ENCODE measurements around the gene MRPL53.

Gene MRPL53

GRCh38 chr2:74436848-74437695 lies 35.4 kb downstream of the MRPL53 start:
- H3K27ac ChIP-seq (ENCODE audit: low read depth, low read length) = no peak overlapping the region
- peaks cover 18% of the 10 kb centered on the region for H3K4me1 ChIP-seq (ENCODE audit: control insufficient read depth, insufficient read depth, low read length)
- H3K36me3 ChIP-seq (ENCODE audit: control insufficient read depth, insufficient read depth, low read length) = peaks cover 4% of the 10 kb centered on the region
- no peak overlapping the region for H3K4me3 ChIP-seq (ENCODE audit: low read length)
- H3K9ac ChIP-seq (ENCODE audit: low read length) = no peak overlapping the region
- no peaks in the 10 kb centered on the region for H3K27me3 ChIP-seq (ENCODE audit: control insufficient read depth, insufficient read depth, low read length)

DNA sequence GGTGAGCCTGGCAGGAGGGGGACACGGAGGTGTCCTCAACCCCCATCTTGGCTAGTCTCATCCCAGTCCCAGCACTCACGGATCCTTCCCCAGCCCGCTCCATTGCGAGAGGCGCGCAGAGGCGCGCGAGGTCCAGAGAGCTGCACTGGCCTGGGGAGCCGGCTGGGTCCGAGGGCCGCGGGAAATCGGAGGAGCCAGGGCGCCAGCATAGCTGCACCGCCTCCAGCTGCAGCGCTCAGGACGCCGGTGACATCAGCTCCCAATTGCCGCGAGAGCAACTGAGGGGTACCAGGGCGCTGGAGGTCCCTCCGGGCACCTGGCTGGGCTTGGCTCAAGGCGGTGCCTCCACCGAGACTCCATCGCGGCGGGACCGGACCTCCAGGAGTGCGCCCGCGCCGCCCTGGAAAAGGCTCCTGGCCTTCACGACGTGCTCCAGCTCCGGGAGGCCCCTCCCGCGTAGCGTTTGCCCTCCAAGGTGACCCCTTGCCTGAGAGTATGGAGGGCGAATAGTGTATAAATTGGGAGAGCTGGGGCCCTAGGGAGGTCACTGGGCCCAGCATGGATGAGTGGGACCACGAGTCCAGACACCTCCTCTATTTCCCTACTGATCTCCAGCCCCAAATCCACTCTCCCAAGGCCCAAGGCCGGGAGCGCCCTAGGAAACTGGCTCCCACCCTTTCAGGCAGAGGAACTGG lies 36.2 kb downstream of the MRPL53 start:
- Histone ChIP-seq H3K27ac (ENCODE audit: low read depth, low read length) (no peak overlapping the region), H3K36me3 (ENCODE audit: control insufficient read depth, insufficient read depth, low read length) (peaks cover 6% of the 10 kb centered on the region), H3K4me1 (ENCODE audit: control insufficient read depth, insufficient read depth, low read length) (peaks cover 16% of the 10 kb centered on the region), H3K4me3 (ENCODE audit: low read length) (no peak overlapping the region), H3K27me3 (ENCODE audit: control insufficient read depth, insufficient read depth, low read length) (no peaks in the 10 kb centered on the region), H3K9ac (ENCODE audit: low read length) (no peak overlapping the region)

GRCh38 chr2:74430502-74430901 lies 42.0 kb downstream of the MRPL53 start:
- Histone ChIP-seq H3K4me3 (ENCODE audit: low read length) (no peak overlapping the region), H3K27me3 (ENCODE audit: control insufficient read depth, insufficient read depth, low read length) (no peaks in the 10 kb centered on the region), H3K4me1 (ENCODE audit: control insufficient read depth, insufficient read depth, low read length) (no peaks in the 10 kb centered on the region), H3K36me3 (ENCODE audit: control insufficient read depth, insufficient read depth, low read length) (peaks cover 21% of the 10 kb centered on the region), H3K27ac (ENCODE audit: low read depth, low read length) (no peak overlapping the region), H3K9ac (ENCODE audit: low read length) (no peak overlapping the region)

- Histone ChIP-seq H3K27ac (ENCODE audit: low read depth, low read length) (no peak overlapping the region), H3K27me3 (ENCODE audit: control insufficient read depth, insufficient read depth, low read length) (no peaks in the 10 kb centered on the region), H3K4me1 (ENCODE audit: control insufficient read depth, insufficient read depth, low read length) (no peaks in the 10 kb centered on the region), H3K36me3 (ENCODE audit: control insufficient read depth, insufficient read depth, low read length) (peaks cover 21% of the 10 kb centered on the region), H3K9ac (ENCODE audit: low read length) (no peak overlapping the region), H3K4me3 (ENCODE audit: low read length) (no peak overlapping the region)
Measured at GRCh38 chr2:74429487-74430451, 42.7 kb downstream of the MRPL53 start.

DNA sequence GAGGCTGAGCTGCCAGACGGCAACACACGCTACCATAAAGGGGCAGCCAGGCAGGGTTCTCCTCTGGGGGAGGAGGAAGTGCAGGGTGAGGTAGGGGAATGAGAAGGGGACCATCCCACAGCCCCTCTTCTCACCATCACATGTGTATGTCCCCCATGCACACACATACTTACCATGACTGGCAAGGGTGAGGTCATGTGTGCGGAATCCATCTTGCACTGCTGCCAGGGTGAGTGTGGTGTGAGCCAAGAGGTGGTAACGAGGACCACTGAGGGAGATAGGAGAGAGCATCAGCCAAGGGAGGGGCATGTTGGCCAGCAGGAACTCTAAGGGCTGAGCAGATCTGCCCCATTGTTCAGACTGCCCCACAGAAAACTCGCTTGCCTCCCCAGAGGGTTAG lies 43.8 kb downstream of the MRPL53 start:
- Histone ChIP-seq H3K27ac (ENCODE audit: low read depth, low read length) (no peak overlapping the region), H3K36me3 (ENCODE audit: control insufficient read depth, insufficient read depth, low read length) (peaks cover 21% of the 10 kb centered on the region), H3K27me3 (ENCODE audit: control insufficient read depth, insufficient read depth, low read length) (no peaks in the 10 kb centered on the region), H3K9ac (ENCODE audit: low read length) (no peak overlapping the region), H3K4me1 (ENCODE audit: control insufficient read depth, insufficient read depth, low read length) (no peaks in the 10 kb centered on the region), H3K4me3 (ENCODE audit: low read length) (no peak overlapping the region)

DNA sequence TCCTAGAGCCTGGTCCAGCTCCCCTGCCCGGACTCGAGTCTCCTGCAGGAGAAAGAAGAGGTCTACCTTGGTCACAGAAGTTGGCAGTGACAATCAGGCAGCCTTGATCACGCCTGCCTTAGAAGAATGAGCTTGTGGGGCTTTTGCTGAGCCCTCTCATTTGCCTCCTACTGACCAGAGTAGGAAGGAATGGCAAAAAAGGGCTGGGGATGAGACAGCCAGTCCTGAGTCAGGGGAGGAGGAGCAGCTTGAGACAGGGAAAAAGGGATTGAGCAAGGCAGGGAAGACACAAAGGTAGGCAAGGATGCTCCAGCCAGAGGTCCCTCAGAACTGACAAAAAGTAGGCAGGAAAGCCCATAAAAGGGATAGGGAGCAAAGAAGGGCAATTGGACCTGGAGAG lies 44.9 kb downstream of the MRPL53 start:
- Histone ChIP-seq H3K36me3 (ENCODE audit: control insufficient read depth, insufficient read depth, low read length) (peaks cover 21% of the 10 kb centered on the region), H3K27me3 (ENCODE audit: control insufficient read depth, insufficient read depth, low read length) (no peaks in the 10 kb centered on the region), H3K4me1 (ENCODE audit: control insufficient read depth, insufficient read depth, low read length) (no peaks in the 10 kb centered on the region), H3K4me3 (ENCODE audit: low read length) (no peak overlapping the region), H3K27ac (ENCODE audit: low read depth, low read length) (no peak overlapping the region), H3K9ac (ENCODE audit: low read length) (no peak overlapping the region)

DNA sequence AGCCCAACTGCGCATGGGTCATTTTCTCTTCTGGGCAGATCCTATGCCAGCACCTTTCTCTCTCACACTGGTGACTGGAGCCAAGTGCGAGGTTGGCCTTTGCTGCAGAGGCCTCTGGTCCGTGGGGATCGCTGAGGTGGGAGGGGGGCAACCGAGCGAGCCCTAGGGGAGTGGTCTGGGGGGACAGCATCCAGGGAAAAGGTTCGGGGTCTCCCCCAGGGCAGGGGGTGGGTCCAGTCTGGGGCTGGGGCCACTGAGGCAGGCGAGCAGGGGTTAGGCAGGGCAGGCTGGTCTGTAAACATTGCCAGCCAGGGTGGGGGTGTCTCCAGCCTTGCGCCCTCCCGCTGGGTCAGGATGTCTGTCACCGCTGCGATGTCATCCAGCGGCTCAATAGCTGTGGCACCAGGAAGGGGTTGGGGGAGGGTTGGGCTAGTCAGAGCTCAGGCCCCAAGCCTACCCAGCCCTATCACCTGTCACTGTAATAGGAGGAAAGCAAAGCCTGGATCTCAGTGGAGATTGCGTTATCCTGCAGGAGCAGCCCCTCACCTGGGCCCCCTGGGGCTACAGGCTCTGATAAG lies 46.2 kb downstream of the MRPL53 start:
- Histone ChIP-seq H3K27me3 (ENCODE audit: control insufficient read depth, insufficient read depth, low read length) (no peaks in the 10 kb centered on the region), H3K4me3 (ENCODE audit: low read length) (no peak overlapping the region), H3K9ac (ENCODE audit: low read length) (no peak overlapping the region), H3K4me1 (ENCODE audit: control insufficient read depth, insufficient read depth, low read length) (no peaks in the 10 kb centered on the region), H3K36me3 (ENCODE audit: control insufficient read depth, insufficient read depth, low read length) (peaks cover 15% of the 10 kb centered on the region), H3K27ac (ENCODE audit: low read depth, low read length) (no peak overlapping the region)

DNA sequence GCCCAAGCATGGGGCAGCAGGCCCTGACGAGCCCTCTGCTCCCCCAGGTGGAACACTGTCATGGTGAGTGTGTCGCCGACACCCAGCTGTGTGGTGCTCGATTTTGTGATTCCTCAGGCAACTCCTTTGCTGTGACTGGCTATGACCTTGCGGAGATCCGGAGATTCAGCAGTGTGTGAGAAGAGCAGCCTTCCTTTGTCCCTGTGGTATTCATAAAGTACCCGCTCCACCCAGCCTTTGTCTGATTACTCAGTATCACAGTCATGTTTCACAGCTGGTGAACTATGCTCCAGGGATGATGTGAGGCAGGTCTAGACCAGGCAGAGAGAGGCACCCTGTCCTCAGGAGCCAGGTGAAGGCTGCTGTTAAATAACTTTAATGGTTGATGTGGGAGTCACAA lies 47.0 kb downstream of the MRPL53 start:
- H3K27ac ChIP-seq (ENCODE audit: low read depth, low read length) = no peak overlapping the region
- no peak overlapping the region for H3K9ac ChIP-seq (ENCODE audit: low read length)
- peaks cover 15% of the 10 kb centered on the region for H3K36me3 ChIP-seq (ENCODE audit: control insufficient read depth, insufficient read depth, low read length)
- no peak overlapping the region for H3K4me3 ChIP-seq (ENCODE audit: low read length)
- H3K27me3 ChIP-seq (ENCODE audit: control insufficient read depth, insufficient read depth, low read length) = no peaks in the 10 kb centered on the region
- no peaks in the 10 kb centered on the region for H3K4me1 ChIP-seq (ENCODE audit: control insufficient read depth, insufficient read depth, low read length)

DNA sequence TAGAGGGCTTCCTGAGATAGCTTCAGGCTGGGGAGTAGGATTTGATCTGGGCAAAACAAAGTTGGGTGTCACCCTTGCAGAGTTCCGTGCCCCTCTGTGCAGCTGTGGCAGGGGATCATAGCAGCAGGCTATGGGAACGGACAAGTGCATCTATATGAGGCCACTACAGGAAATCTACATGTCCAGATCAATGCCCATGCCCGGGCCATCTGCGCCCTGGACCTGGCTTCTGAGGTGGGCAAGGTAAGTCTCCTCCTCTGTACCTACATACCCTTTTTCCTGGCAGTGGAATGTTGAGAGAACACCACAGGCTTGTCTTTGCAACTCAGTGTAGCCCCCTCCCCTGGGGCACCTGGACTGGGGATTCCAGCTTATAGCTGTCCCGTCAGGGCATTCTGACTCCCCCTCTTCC lies 47.5 kb downstream of the MRPL53 start:
- Histone ChIP-seq H3K36me3 (ENCODE audit: control insufficient read depth, insufficient read depth, low read length) (peaks cover 10% of the 10 kb centered on the region), H3K4me1 (ENCODE audit: control insufficient read depth, insufficient read depth, low read length) (no peaks in the 10 kb centered on the region), H3K27me3 (ENCODE audit: control insufficient read depth, insufficient read depth, low read length) (no peaks in the 10 kb centered on the region), H3K9ac (ENCODE audit: low read length) (no peak overlapping the region), H3K4me3 (ENCODE audit: low read length) (no peak overlapping the region), H3K27ac (ENCODE audit: low read depth, low read length) (no peak overlapping the region)

- Histone ChIP-seq H3K4me3 (ENCODE audit: low read length) (no peak overlapping the region), H3K27ac (ENCODE audit: low read depth, low read length) (no peak overlapping the region), H3K36me3 (ENCODE audit: control insufficient read depth, insufficient read depth, low read length) (peaks cover 6% of the 10 kb centered on the region), H3K4me1 (ENCODE audit: control insufficient read depth, insufficient read depth, low read length) (no peaks in the 10 kb centered on the region), H3K9ac (ENCODE audit: low read length) (no peak overlapping the region), H3K27me3 (ENCODE audit: control insufficient read depth, insufficient read depth, low read length) (no peaks in the 10 kb centered on the region)
Measured at GRCh38 chr2:74424139-74424992, 48.1 kb downstream of the MRPL53 start.

DNA sequence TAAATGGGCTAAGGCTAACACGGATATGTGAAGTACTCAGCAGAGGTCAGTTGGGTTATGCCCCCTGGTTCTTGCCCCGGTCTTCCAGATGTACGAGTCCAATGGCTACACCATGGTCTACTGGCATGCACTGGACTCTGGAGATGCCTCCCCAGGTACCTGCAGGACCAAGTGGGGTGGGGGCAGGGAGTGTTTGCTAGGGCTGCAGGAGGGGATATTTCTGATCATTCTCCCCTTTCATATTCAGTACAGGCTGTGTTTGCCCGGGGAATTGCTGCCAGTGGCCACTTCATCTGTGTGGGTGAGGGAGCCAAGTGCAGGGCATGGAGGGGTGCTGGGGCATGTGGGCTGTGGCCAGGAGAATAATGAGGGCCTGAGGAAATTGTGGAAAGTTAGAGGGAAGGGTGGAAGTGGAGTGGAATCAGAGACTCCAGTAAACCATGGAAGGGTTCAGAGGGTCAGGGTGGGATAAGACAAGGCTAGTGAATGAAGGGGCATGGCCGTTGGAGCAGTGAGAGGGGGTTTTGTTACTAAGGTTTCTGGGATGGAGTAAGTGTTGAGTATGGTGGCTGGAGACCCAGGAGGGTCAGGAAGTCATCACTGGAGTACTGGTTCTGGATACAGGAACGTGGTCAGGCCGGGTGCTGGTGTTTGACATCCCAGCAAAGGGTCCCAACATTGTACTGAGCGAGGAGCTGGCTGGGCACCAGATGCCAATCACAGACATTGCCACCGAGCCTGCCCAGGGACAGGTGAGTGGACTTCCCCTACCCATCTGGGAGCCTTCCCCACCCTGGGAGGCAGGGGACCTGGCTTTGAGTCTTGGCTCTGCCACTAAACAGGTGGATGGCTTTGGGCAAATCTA lies 49.0 kb downstream of the MRPL53 start:
- H3K36me3 ChIP-seq (ENCODE audit: control insufficient read depth, insufficient read depth, low read length) = no peaks in the 10 kb centered on the region
- no peaks in the 10 kb centered on the region for H3K27me3 ChIP-seq (ENCODE audit: control insufficient read depth, insufficient read depth, low read length)
- no peak overlapping the region for H3K4me3 ChIP-seq (ENCODE audit: low read length)
- H3K27ac ChIP-seq (ENCODE audit: low read depth, low read length) = no peak overlapping the region
- H3K9ac ChIP-seq (ENCODE audit: low read length) = no peak overlapping the region
- H3K4me1 ChIP-seq (ENCODE audit: control insufficient read depth, insufficient read depth, low read length) = no peaks in the 10 kb centered on the region
